Measurements from ENCODE around the gene SNORC.

The SNORC gene

GRCh38 chr2:232869138-232870017, 686 bp upstream of the SNORC start:
- no peak for DNase-seq

GRCh38 chr2:232870766-232871371, 805 bp downstream of the SNORC start:
- DNase-seq = no peak

GRCh38 chr2:232871418-232871834, 1.4 kb downstream of the SNORC start:
- DNase-seq = no peak

GRCh38 chr2:232871835-232872736, 2.0 kb downstream of the SNORC start:
- DNase-seq = no peak

GRCh38 chr2:232872826-232873225, 2.8 kb downstream of the SNORC start:
- DNase-seq = no peak

- DNase-seq = no peak
These were observed 3.3 kb downstream of the SNORC start for GRCh38 chr2:232873292-232873908.

- no peak for DNase-seq
These were observed 4.0 kb downstream of the SNORC start for GRCh38 chr2:232873909-232874641.

- DNase-seq = no peak
These were observed 4.7 kb downstream of the SNORC start for GRCh38 chr2:232874677-232875223.

- DNase-seq = peak; percentile 42
These were observed 5.4 kb downstream of the SNORC start for GRCh38 chr2:232875256-232876121.

- DNase-seq = peak; percentile 67
These were observed 6.3 kb downstream of the SNORC start for GRCh38 chr2:232876161-232876977.

GRCh38 chr2:232876978-232877441, 6.9 kb downstream of the SNORC start:
- DNase-seq = no peak

GRCh38 chr2:232877940-232878511, 8.0 kb downstream of the SNORC start:
- no peak for DNase-seq

- DNase-seq = no peak
These were observed 9.0 kb downstream of the SNORC start for GRCh38 chr2:232878855-232879617.

GRCh38 chr2:232879618-232880494, 9.8 kb downstream of the SNORC start:
- DNase-seq = no peak

GRCh38 chr2:232880764-232881351, 10.8 kb downstream of the SNORC start:
- no peak for DNase-seq

- DNase-seq = no peak
These were observed 12.0 kb downstream of the SNORC start for GRCh38 chr2:232882085-232882484.

- DNase-seq = no peak
These were observed 12.5 kb downstream of the SNORC start for GRCh38 chr2:232882505-232883115.

All from eye (tissue), 1 donor.